HFFc6 (cell line): ENCODE results near the gene ATP8B1. TPM values are rescaled to one million over a fixed set of nuclear protein-coding genes. Genes with fewer than 3 reads are reported as not detected.
A peak's percentile ranks its signal among the peaks of the same experiment; 100 is the strongest.

Source experiments
- DNase-seq: peaks from one replicate; pipeline ENCODE4 v3.0.0-alpha.2; 2018
- H3K27ac Mint-ChIP-seq: 2 replicates; pipeline ENCODE4 v1.8.0; 2020; ENCODE audit warnings: mild to moderate bottlenecking, mixed read lengths
- H3K27me3 Mint-ChIP-seq: 2 replicates; pipeline ENCODE4 v1.8.0; 2021; ENCODE audit warnings: mild to moderate bottlenecking, moderate library complexity, mixed read lengths; ENCODE audit not compliant: insufficient read depth
- H3K36me3 Mint-ChIP-seq: 2 replicates; pipeline ENCODE4 v1.8.0; 2021; ENCODE audit warnings: low read depth, mixed read lengths
- H3K4me1 Mint-ChIP-seq: 2 replicates; pipeline ENCODE4 v1.8.0; 2020; ENCODE audit warnings: low read depth, mixed read lengths
- H3K4me3 Mint-ChIP-seq: 2 replicates; pipeline ENCODE4 v1.8.0; 2020; ENCODE audit warnings: mild to moderate bottlenecking, moderate library complexity, mixed read lengths
- H3K9me3 Mint-ChIP-seq: 2 replicates; pipeline ENCODE4 v1.8.0; 2020; ENCODE audit warnings: mild to moderate bottlenecking, mixed read lengths
- CTCF ChIP-seq: fragments of 200-600 bp; sonication (generic); IDR thresholded peaks from 2 replicates; pipeline ENCODE4 v1.5.0; 2021; ENCODE audit warnings: antibody characterized with exemption, mild to moderate bottlenecking
- total RNA-seq, 6 experiments: library from RNA; stranded (reverse); fragmentation: NEBNext Ultra II Directional; extraction: Animal tissue kit (Norgen Biotek cat#: 25700); gene quantifications; 2 replicates in 1 of 6; 3 replicates in 5 of 6; pipeline ENCODE4 v1.2.3, GENCODE V29; 2021

ATP8B1 gene
- total RNA-seq, 6 experiments from 2014 or later, result 78.8 to 115 (median 94.6) TPM

- DNase-seq, result no peak
- no peak overlapping the region for H3K27ac Mint-ChIP-seq
- no peak for TF ChIP-seq CTCF
- H3K36me3 Mint-ChIP-seq, result peaks cover 71% of the 10 kb centered on the region
- peaks cover 1% of the 10 kb centered on the region; the same call in 1 of the 2 replicates for H3K4me1 Mint-ChIP-seq
- H3K9me3 Mint-ChIP-seq, result no peaks in the 10 kb centered on the region
- no peak overlapping the region for H3K4me3 Mint-ChIP-seq
- peaks cover 6% of the 10 kb centered on the region; the same call in 1 of the 2 replicates for H3K27me3 Mint-ChIP-seq
Observed at GRCh38 chr18:57670046-57670445, 133.1 kb downstream of the ATP8B1 start.

GRCh38 chr18:57668021-57668420 is 135.1 kb downstream of the ATP8B1 start:
- Mint-ChIP-seq H3K4me3 (no peak overlapping the region), H3K27ac (peak overlapping the region; percentile 56), H3K27me3 (peaks cover 10% of the 10 kb centered on the region; the same call in 1 of the 2 replicates), H3K4me1 (peaks cover 6% of the 10 kb centered on the region; the same call in 1 of the 2 replicates), H3K36me3 (peaks cover 72% of the 10 kb centered on the region), H3K9me3 (no peaks in the 10 kb centered on the region)
- no peak for TF ChIP-seq CTCF
- no peak for DNase-seq

- Mint-ChIP-seq H3K9me3 (no peaks in the 10 kb centered on the region), H3K4me1 (peaks cover 6% of the 10 kb centered on the region; the same call in 1 of the 2 replicates), H3K27me3 (peaks cover 10% of the 10 kb centered on the region), H3K36me3 (peaks cover 71% of the 10 kb centered on the region), H3K4me3 (peak overlapping the region; percentile 20; the same call in 1 of the 2 replicates), H3K27ac (no peak overlapping the region)
- TF ChIP-seq CTCF, result no peak
- peak; percentile 26 for DNase-seq
Observed at GRCh38 chr18:57666818-57667497, 136.2 kb downstream of the ATP8B1 start.

DNA sequence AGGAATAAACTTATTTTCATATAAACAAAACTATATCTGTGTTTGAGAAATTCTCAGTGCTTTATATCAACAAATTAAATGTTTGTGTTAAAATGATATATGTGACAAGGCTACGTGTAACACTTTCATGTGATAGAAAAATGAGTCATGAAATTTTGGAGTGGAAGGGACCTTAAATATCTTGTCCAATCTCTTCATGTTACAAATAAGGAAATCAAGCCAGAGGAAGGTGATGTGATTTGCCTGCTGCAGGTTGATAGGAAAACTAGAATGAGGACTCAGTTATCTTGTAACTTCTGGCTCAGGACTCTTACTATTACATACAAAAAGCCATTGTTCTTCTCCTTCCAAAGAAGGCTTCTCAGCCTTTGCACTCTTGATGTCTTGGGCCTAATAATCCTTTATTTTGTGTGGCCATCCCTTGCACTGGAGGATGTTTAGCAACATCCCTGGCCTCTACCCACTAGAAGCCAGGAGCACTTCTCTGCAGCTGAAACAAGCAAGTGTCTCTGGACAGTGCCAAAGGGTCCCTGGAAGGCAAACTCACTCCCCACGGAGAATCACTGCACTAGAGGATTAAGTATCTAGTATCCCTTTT is 138.4 kb downstream of the ATP8B1 start:
- Mint-ChIP-seq H3K9me3 (0 out of 2 replicates have a peak, but pooled peaks cover 3% of the 10 kb centered on the region), H3K36me3 (peaks cover 77% of the 10 kb centered on the region), H3K4me3 (no peak overlapping the region; the same call in 1 of the 2 replicates), H3K4me1 (peaks cover 25% of the 10 kb centered on the region), H3K27ac (peak overlapping the region; percentile 58), H3K27me3 (peaks cover 17% of the 10 kb centered on the region)
- TF ChIP-seq CTCF, result no peak
- no peak for DNase-seq

DNA sequence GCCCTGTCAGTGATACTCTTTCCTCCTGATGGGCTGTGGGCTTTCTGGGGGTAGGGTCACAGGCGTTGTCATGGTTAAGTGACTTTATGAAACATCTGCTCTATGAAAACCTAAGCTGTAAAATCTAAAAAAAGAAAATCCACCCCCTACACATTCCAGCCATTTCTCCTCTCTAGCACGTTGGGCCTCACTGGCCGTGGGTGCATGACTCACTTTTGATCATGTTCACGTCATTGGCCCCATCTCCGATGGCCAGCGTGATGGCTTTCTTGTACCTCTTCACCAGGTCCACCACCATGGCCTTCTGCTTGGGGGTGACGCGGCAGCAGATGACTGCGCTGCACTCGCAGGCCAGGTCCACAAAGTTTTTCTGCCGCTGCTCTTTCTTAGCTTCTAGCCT is 142.2 kb downstream of the ATP8B1 start:
- peaks cover 77% of the 10 kb centered on the region for H3K36me3 Mint-ChIP-seq
- peaks cover 30% of the 10 kb centered on the region for H3K4me1 Mint-ChIP-seq
- H3K27ac Mint-ChIP-seq, result peak overlapping the region; percentile 92
- H3K9me3 Mint-ChIP-seq, result 0 out of 2 replicates have a peak, but pooled peaks cover 3% of the 10 kb centered on the region
- H3K4me3 Mint-ChIP-seq, result peak overlapping the region; percentile 72
- no peak for TF ChIP-seq CTCF
- peak; percentile 80 for DNase-seq
- peaks cover 12% of the 10 kb centered on the region for H3K27me3 Mint-ChIP-seq
